ENCODE measurements around the gene TNS3.
A peak's percentile ranks its signal among the peaks of the same experiment; 100 is the strongest.

TNS3 gene

GRCh38 chr7:47460251-47460989 is 121.5 kb downstream of the TNS3 start:
- DNase-seq (ENCODE audit: extremely low spot score, insufficient read length, low read depth) (no peak), FAIRE-seq (no peak)

DNA sequence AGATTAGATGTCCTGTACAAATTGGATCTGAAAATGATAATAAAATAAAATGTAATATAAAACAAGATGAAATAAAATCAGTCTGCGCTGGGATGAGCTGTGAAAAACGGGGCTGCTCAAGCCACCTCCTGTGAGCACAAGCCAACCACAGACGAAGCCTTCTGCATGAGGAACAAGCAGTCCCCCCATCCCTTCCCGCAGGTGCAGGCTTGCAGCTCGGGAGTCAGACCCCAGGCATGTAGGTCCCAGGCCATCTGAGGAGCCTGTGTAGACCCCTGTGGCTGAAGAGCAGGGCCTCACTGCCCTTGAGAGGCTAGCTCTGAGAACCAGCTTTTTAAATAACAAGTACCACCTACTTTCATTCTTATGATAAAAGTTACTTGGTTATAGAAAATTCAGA is 123.4 kb downstream of the TNS3 start:
- DNase-seq (ENCODE audit: extremely low spot score, insufficient read length, low read depth) (no peak), FAIRE-seq (no peak)

GRCh38 chr7:47458057-47458456 is 123.9 kb downstream of the TNS3 start:
- no peak for FAIRE-seq

GRCh38 chr7:47456210-47456955 is 125.5 kb downstream of the TNS3 start:
- DNase-seq (ENCODE audit: extremely low spot score, insufficient read length, low read depth) = no peak
- FAIRE-seq = no peak

More at GRCh38 chr7:47458057-47458456, 123.9 kb downstream of the TNS3 start:
- no peak for DNase-seq (ENCODE audit: extremely low spot score, insufficient read length, low read depth)

GRCh38 chr7:47455872-47456185 is 126.1 kb downstream of the TNS3 start:
- FAIRE-seq (no peak), DNase-seq (ENCODE audit: extremely low spot score, insufficient read length, low read depth) (no peak)

DNA sequence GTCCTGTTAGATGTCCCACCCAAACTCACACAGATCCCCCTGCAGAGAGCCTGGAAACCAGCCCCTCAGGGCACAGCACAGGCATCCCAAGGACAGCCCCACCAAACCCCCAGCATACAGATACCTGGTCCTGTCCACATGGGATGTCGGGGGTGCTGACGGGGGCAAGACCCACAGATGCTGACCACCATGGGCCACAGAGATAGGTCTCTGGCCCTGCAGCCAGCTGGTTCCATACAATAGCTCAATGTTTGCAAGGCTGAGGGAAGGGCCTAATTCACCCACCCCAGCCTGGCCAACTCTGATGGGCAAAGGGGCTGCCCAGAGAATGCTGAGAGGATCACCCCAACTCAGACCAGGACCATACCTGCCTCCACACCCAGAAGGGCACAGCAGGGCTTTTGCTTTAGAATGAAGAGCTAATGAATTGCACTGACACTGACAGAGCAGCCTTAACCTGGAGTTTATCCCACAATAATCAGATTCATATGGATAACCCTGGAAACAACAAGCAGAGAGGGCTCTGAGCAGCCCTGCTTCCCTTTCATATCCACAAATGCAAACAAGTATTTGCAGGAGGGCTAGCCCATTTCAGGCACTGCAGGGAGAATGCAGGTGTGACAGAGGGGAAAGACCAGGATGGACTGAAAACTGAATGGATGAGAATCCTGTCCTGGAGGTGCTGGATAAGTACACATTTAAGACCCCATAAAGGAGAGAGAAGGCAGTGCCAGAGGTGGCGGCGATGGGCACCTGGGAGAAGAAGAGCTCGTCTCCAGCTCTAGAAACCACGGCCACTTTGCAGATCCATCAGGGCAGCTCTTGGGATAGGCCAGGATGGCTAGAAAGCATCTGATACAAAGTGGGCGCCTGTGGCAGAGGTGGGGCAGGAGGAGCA is 126.7 kb downstream of the TNS3 start:
- FAIRE-seq (no peak), DNase-seq (ENCODE audit: extremely low spot score, insufficient read length, low read depth) (no peak)

DNA sequence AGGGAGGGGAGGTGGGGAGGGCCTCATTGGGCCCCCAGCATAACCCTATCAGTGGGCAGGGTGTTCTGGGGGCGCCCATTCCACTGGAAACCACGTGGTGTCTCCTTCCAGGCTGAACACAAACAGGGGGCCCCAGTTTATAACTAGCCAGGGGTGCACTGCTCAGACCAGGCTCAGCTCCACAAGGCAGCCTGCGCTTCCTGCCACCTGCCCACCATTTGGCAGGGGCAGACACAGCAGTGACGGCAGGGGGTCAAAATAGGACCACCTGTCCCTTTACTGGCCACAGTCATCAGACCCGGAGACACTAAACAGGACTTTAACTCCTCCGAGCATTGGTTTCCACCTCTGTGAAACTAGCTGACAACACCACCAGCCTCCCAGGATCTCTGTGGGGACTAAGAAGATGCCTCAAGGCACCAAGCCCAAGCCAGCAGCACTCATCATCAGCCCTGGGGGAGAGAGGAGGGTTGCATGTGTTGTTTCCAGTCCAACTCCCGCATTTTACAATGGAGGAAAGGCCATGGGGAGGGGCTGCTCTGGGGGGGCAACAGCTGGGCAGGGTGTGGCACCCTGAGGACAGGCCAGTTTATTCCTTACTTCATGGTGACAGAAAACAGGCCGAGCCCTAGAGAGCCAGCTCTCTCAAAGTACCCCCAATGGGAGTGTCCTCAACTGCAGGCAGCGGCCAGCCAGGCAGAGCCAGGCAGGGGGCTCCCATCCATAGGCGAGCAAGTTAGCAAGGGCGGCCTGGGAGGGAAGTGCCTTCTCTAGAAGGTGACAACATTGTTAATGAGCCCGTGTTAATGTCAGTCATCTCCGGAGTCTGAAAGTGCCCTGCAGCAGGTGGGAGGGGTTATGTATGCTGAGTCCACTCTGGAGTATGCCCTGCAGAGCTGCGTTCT is 127.6 kb downstream of the TNS3 start:
- FAIRE-seq = no peak
- no peak for DNase-seq (ENCODE audit: extremely low spot score, insufficient read length, low read depth)

DNA sequence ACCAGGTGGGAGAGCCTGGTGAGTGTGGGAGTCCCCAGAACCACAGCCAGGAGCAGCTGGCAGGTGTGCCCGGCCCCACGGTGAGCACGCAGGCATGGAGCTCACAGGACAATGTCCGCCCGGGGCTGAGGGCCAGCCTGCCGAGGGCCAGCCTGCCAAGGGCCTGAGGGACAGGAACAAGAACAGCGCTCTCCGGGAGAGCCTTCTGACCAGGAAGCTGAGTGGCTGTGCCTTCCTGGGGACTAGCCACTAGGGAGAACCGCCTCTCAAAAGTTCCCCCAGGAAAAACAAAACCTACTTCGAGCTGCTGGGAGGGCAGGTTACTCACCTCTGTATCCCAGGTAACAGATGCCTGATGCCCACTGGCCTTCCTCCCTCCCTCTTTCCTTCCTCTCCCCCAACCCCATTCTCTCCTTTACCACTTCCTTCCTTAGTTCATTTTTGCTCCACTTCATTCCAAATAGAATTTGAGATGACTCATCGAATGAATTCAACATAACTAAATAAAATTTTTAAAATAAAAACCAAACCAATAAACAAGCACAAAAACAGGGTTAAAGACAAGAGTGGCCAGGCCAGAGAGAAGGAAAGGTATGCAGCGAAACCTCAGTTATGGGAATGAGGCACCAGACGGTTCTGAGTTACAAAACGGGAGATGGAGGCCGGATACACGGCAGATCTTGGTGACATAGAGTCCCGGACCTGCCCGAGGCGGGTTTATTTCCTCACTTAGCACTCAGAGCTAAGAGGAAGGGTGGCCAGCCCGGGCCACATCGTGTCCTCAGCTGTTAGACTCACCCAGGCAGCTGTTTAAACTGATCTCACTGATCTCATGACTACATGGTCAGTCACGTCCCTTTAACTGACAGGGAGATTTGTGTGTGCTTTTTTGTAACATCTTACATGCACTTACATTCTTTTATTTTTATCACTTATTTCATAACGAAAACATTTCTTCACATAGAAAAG is 128.5 kb downstream of the TNS3 start:
- no peak for DNase-seq (ENCODE audit: extremely low spot score, insufficient read length, low read depth)
- FAIRE-seq = no peak

DNA sequence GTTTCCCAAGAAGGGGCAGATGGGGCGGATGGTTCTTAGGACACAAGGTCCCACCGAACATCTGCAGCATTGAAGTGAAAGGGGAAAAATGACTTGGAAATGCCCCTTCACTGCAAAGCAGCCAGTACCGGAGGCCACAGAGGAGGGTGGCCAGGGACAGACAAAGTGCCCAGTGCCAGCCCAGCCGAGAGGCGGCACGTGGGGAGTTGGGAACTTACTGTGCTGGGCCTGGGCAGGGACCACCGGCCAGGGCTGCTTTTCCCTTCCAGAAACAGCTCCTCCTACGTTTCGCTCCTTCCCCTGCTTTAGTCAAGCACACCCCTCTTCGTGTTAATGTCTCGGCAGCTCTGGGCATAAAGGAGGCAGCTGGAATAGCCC is 129.2 kb downstream of the TNS3 start:
- FAIRE-seq (no peak), DNase-seq (ENCODE audit: extremely low spot score, insufficient read length, low read depth) (no peak)

DNA sequence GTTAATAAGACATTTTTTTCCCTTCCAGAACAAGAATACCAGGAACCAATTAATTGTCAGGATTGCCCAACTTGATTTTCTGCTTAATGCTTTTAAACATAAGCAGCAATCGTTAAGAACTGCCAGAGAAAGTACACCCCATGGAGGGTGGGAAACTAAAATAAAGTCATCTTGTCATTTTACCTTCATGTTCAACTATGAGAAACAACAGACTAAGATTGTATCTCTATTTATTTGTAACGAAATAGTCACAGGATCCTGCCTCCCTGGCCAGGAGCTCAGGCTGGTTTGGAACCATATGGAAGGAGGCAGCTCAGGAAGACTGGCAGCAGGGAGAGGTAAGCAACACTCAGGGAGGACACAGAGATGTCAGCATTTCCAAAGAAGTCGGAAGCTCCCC is 129.6 kb downstream of the TNS3 start:
- no peak for FAIRE-seq
- no peak for DNase-seq (ENCODE audit: extremely low spot score, insufficient read length, low read depth)

DNA sequence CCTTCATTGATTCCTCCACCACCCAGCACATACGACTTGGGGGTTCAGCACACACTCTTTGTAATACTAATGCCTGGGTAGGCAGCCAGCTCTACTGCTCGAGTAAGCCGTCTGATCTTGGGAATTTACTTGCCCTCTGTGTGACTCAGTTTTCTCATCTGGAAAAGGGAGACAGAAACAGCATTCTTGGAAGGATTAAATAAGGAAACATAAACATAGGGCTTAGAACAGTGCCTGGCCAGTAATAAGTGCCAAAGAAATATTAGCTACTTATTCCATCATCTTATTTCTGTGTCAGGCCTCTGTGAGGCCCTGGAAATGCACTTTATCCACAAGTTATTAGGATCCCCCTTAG is 130.1 kb downstream of the TNS3 start:
- FAIRE-seq (no peak), DNase-seq (ENCODE audit: extremely low spot score, insufficient read length, low read depth) (no peak)

GRCh38 chr7:47449810-47450590 is 131.9 kb downstream of the TNS3 start:
- FAIRE-seq (no peak), DNase-seq (ENCODE audit: extremely low spot score, insufficient read length, low read depth) (no peak)

- FAIRE-seq = no peak
- DNase-seq (ENCODE audit: extremely low spot score, insufficient read length, low read depth) = no peak
Measured at GRCh38 chr7:47448971-47449370, 132.9 kb downstream of the TNS3 start.

GRCh38 chr7:47447621-47448349 is 134.1 kb downstream of the TNS3 start:
- no peak for DNase-seq (ENCODE audit: extremely low spot score, insufficient read length, low read depth)
- FAIRE-seq = no peak

DNA sequence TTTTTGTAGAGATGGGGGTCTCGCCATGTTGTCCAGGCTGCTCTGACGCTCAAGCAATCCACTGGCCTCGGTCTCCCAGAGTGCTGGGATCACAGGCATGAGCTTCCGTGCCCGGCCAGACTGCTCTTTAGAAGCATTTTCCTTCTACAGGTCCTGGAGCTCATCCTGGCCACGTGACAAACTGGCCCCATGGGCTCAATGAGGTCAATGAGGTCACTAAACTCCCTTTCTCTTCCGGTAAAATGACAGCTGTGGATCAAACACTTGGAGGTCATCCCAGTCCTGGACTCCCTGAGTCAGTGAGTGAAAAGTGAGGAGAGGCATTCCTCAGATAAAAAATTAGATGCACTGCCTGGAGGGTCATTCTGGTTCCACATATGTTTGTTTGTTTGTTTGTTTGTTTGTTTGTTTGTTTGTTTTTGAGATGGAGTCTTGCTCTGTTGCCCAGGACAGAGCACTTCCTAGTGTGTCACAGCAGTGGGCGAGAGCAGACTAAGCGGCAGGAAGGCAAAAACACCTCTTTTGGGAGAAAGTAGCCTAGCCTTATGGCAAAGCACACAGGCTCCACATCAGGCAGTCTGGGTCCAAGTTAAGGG is 134.9 kb downstream of the TNS3 start:
- DNase-seq (ENCODE audit: extremely low spot score, insufficient read length, low read depth) = no peak

GRCh38 chr7:47444376-47445098 is 137.4 kb downstream of the TNS3 start:
- FAIRE-seq (no peak), DNase-seq (ENCODE audit: extremely low spot score, insufficient read length, low read depth) (peak; percentile 30)

More for the DNA sequence above, 134.9 kb downstream of the TNS3 start:
- FAIRE-seq = no peak

Data from GM18507 (cell line).